GM12874 (cell line): ENCODE data around the gene MXD1.

ENCODE experiments used
- TF ChIP-seq, protein P1 (sequence below): IDR thresholded peaks from 2 replicates; pipeline ENCODE4 v1.5.1; 2011; ENCODE audit warnings: low read depth, mild to moderate bottlenecking, control low read depth, low read length, moderate library complexity; ENCODE audit not compliant: insufficient read depth

Gene MXD1

DNA sequence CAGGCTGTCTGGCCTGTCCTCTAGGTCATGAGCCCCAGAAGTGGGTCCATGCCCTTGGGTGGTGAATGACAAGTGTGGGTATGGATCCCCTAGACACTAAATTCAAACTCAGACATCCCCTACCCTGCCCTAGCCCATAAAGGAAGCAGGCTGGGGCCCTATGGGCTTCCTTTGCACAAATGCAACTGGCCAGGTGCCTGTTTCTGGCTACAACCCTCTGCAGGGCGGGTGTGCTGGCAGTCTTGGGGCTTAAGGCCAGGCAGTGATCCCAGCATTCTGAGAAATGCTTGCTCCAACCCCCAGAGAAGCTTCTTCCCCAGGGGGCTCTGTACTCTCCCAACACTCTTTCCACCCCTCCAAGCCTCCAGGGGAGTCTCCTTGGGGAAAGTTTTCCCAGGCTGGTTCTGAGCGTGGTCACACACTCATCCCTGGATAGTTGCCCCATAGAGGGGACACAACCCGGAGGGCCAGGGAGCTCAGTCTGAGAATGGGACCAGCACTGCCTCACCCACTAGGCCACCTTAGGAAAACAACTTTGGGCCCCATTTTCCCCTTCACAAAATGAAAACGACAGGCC, 63.1 kb downstream of the MXD1 start:
- TF ChIP-seq, protein P1, sequence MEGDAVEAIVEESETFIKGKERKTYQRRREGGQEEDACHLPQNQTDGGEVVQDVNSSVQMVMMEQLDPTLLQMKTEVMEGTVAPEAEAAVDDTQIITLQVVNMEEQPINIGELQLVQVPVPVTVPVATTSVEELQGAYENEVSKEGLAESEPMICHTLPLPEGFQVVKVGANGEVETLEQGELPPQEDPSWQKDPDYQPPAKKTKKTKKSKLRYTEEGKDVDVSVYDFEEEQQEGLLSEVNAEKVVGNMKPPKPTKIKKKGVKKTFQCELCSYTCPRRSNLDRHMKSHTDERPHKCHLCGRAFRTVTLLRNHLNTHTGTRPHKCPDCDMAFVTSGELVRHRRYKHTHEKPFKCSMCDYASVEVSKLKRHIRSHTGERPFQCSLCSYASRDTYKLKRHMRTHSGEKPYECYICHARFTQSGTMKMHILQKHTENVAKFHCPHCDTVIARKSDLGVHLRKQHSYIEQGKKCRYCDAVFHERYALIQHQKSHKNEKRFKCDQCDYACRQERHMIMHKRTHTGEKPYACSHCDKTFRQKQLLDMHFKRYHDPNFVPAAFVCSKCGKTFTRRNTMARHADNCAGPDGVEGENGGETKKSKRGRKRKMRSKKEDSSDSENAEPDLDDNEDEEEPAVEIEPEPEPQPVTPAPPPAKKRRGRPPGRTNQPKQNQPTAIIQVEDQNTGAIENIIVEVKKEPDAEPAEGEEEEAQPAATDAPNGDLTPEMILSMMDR, result no peak

DNA sequence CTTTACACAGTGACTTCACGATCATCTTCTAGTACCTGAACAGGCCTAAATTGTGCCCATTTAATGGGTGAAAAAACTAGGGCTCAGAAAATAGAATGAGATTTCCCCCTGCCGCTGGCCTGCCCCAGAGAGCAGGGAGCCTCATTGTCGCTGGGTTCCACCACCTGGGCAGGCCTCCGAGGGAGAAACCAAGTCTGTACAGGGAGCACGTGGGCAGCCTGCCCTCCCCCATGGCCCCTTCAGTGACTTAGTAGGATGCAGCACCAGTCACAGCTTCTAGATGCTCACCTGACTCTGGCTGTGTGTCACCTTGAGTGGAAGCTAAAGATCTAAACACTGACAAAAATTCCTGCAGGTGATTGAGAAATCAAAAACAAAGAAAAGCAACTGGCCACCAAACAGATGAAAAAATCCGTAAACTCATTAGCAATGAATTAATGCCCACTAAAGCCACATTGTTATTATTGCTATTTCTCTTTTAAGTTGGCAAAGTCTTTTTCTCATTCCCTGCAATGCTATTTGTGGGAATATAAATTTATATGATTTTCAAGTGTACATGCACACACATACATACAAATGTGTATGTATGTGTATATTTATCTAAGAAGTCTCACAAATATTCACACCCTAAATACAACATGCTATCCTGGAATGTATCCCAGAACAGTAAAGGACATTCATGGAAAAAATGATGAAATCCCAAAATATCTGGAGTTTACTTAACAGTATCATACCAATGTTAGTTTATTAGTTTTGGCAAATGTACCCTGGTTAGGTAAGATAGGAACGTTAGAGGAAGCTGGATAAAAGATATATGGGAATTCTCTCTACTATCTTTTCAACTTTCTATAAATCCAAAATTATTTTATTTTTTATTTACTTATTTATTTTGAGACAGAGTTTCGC, 65.2 kb downstream of the MXD1 start:
- TF ChIP-seq, protein P1, result no peak

DNA sequence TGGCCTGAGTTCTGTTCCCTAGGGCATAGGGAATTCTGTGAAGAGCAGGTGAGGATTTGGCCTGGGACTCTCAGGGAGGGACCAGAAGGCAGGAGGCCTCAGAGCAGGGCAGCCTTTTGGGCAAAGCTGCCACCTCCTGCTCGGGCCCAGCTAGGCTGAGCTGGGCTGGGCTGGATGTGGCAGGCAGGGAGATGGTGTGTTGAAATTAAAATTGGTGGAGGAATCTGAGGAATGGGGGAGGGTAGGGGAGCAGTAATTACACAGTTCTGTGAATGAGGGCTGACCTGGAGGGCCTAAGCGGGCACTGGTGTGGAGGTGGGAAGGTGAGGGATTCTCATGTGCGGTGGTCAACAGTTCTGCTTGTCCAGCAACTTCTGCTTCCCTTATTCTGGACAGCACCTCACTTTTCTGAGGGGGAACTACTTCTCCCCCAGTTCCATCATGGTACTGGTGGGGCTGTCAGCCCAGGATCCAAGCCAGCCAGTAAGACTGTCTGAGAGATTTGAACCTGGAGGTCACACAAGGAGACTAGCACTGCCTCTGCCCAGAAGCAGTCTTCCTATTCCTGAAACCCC, 68.6 kb downstream of the MXD1 start:
- TF ChIP-seq, protein P1, result no peak

DNA sequence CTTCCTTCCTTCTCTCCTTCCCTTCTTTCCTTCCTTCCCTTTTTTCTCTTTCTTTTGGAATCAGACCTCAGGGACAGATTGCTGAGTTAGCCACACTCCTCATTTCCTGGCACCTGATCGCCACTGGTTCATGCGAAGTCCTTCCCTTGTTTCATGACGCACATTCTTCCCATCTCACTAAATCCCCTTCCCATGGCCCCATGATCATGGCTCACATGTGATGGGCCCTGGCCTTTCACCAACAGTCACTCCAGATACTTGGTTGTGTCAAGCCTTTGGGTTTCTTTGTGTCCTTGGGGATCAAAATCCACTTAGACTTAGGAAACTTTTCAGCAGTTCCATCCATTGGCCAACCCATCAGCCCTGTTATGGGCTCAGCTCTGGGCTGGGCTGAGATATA, 70.3 kb downstream of the MXD1 start:
- TF ChIP-seq, protein P1, result no peak

DNA sequence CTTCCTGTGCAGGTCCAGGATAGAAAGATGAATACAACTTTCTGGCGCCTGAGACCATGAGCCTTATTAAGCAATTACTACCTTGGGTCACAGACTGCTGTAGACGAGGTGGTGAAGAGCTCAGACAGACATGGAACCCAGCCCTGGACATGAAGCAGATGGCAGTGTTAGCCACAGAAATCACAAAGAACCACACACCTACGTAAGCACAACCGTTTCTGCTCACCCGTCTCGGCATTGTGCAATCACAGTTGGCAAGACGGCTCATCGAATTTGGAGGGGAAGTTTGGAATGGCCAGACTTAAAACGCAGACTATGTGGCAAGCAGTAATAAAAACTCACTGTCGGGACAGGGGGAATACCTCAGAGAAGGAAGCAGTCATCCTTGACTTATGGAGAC, 70.8 kb downstream of the MXD1 start:
- TF ChIP-seq, protein P1, result no peak

DNA sequence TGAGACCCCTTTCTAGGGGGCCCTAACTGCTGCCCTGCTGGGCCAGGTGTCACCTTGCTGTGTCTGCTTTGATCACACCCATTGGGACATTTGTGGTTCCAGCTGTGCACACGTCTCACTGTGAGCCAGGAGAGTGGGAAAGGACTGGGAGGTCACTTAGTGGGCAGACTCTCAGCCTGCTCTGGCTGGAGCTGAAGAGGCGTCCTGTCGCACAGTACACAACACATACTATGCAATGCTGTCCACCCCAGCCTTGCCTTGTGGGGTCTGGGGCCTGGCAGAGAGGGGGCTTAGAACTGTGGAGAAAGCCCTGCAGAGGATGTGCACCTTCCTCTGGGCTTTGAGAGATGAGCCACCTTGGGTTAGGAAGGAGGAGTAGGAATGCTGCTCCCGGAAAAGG, 71.8 kb downstream of the MXD1 start:
- TF ChIP-seq, protein P1, result no peak

DNA sequence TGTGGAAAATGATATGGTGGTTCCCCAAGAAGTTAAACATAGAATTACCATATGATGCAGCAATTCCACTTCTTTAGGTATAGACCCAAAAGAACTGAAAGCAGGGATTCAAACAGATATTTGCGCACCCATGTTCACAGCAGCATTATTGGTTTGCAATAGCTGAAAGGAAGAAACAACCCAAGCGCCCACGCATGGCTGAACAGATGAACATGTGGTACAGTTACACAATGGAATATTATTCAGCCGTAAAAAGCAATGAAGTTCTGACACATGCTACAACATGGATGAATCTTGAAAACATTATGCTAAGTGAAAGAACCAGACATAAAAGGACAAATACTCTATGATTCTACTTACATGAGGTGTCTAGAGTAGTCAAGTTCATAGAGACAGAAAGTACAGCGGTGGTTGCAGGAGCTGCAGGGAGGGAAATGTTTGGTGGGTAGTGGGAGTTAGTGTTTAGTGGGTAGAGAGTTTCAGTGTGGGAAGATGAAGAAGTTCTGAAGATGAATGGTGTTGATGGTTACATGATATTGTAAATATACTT, 73.3 kb downstream of the MXD1 start:
- TF ChIP-seq, protein P1, result no peak
